IMR-90 (cell line): ENCODE results near the gene FSTL1. TPM values are rescaled to one million over a fixed set of nuclear protein-coding genes. Genes with fewer than 3 reads are reported as not detected.

Experiments
- ATAC-seq: fragments of 200-7000 bp; cut with Tn5 transposase; 2 replicates; pipeline ENCODE4 v1.9.1; 2020; ENCODE audit warnings: low read depth, mild to moderate bottlenecking, moderate library complexity
- BruUV-seq: library from RNA; stranded (reverse); fragments of 400-500 nt; replicated peaks from 2 replicates; lab custom pipeline; 2021; lab: Mats Ljungman, UMichigan
- CTCF ChIA-PET: fragments of 300-600 bp; formaldehyde crosslinking; extraction: SDS; loops from one replicate; lab custom pipeline; 2021; ENCODE audit warnings: antibody characterized with exemption; lab: Yijun Ruan, JAX
- POLR2A ChIA-PET: fragments of 300-600 bp; sonication (Branson Sonifier 250); formaldehyde crosslinking; loops from one replicate; lab custom pipeline; 2022; ENCODE audit warnings: antibody characterized with exemption; ENCODE audit not compliant: unreplicated experiment; lab: Charles Lee
- DNase-seq: peaks from one replicate; pipeline ENCODE4 v3.0.0; 2013
- H2AFZ ChIP-seq: replicated peaks from 2 replicates; pipeline ENCODE3; 2013; ENCODE audit warnings: low read length, mild to moderate bottlenecking; ENCODE audit not compliant: poor library complexity
- H2AK5ac ChIP-seq: 2 replicates; pipeline ENCODE4 v1.6.1; 2013; ENCODE audit warnings: low read depth, low read length, inconsistent platforms
- H2AK9ac ChIP-seq: replicated peaks from 2 replicates; pipeline ENCODE3; 2013; ENCODE audit warnings: mild to moderate bottlenecking, low read depth, low read length, moderate library complexity; ENCODE audit not compliant: poor library complexity
- H2BK120ac ChIP-seq: 2 replicates; pipeline ENCODE4 v1.6.1; 2013; ENCODE audit warnings: low read depth, low read length, inconsistent platforms
- H2BK15ac ChIP-seq: 3 replicates; pipeline ENCODE4 v1.6.1; 2013; ENCODE audit warnings: low read depth, low read length, inconsistent platforms
- H2BK20ac ChIP-seq: 2 replicates; pipeline ENCODE4 v1.6.1; 2013; ENCODE audit warnings: low read depth, mild to moderate bottlenecking, inconsistent platforms, low read length, moderate library complexity
- H2BK5ac ChIP-seq: 2 replicates; pipeline ENCODE4 v1.6.1; 2013; ENCODE audit warnings: mild to moderate bottlenecking, low read depth, low read length, inconsistent platforms; ENCODE audit not compliant: poor library complexity, severe bottlenecking
- H3K14ac ChIP-seq: replicated peaks from 2 replicates; pipeline ENCODE4 v1.6.1; 2013; ENCODE audit warnings: low read depth, low read length, inconsistent platforms
- H3K18ac ChIP-seq: 2 replicates; pipeline ENCODE4 v1.6.1; 2013; ENCODE audit warnings: low read depth, low read length, control low read depth
- H3K23ac ChIP-seq: 2 replicates; pipeline ENCODE4 v1.6.1; 2013; ENCODE audit warnings: low read depth, low read length, inconsistent platforms
- H3K27ac ChIP-seq: 2 replicates; pipeline ENCODE4 v1.5.1; 2013; ENCODE audit warnings: mild to moderate bottlenecking, control low read depth, low read length; ENCODE audit not compliant: insufficient read depth
- H3K27me3 ChIP-seq: 2 replicates; pipeline ENCODE4 v1.6.1; 2013; ENCODE audit warnings: low read length; ENCODE audit not compliant: control insufficient read depth, insufficient read depth
- H3K36me3 ChIP-seq: 2 replicates; pipeline ENCODE4 v1.6.1; 2013; ENCODE audit warnings: low read length, mixed read lengths; ENCODE audit not compliant: control insufficient read depth, insufficient read depth
- H3K4ac ChIP-seq: 2 replicates; pipeline ENCODE4 v1.6.1; 2013; ENCODE audit warnings: low read depth, low read length, inconsistent platforms
- H3K4me1 ChIP-seq: 2 replicates; pipeline ENCODE4 v1.6.1; 2013; ENCODE audit warnings: low read length, mixed read lengths; ENCODE audit not compliant: control insufficient read depth, insufficient read depth
- H3K4me2 ChIP-seq: 2 replicates; pipeline ENCODE4 v1.6.1; 2013; ENCODE audit warnings: low read depth, mild to moderate bottlenecking, control low read depth, low read length, moderate library complexity
- H3K4me3 ChIP-seq: 2 replicates; pipeline ENCODE4 v1.5.1; 2013; ENCODE audit warnings: low read depth, mild to moderate bottlenecking, control low read depth, low read length, moderate library complexity; ENCODE audit not compliant: insufficient read depth
- H3K56ac ChIP-seq: 2 replicates; pipeline ENCODE4 v1.6.1; 2013; ENCODE audit warnings: low read length, inconsistent platforms; ENCODE audit not compliant: insufficient read depth; ENCODE audit errors: extremely low read depth
- H3K79me1 ChIP-seq, 2 experiments: 2 replicates each; pipeline ENCODE4 v1.6.1; 2013; ENCODE audit warnings: low read length in 2 of 2, inconsistent platforms in 1 of 2, low read depth in 1 of 2
- H3K9ac ChIP-seq: 2 replicates; pipeline ENCODE4 v1.6.1; 2013; ENCODE audit warnings: low read depth, low read length, control low read depth
- H3K9me1 ChIP-seq: 2 replicates; pipeline ENCODE4 v1.6.1; 2013; ENCODE audit warnings: low read length, inconsistent platforms; ENCODE audit not compliant: insufficient read depth
- H3K9me3 ChIP-seq: 2 replicates; pipeline ENCODE4 v1.6.1; 2013; ENCODE audit warnings: low read length; ENCODE audit not compliant: control insufficient read depth, insufficient read depth
- H4K20me1 ChIP-seq: 2 replicates; pipeline ENCODE4 v1.6.1; 2013; ENCODE audit warnings: low read length, inconsistent platforms; ENCODE audit not compliant: insufficient read depth
- H4K5ac ChIP-seq: 2 replicates; pipeline ENCODE4 v1.6.1; 2013; ENCODE audit warnings: mild to moderate bottlenecking, low read depth, low read length, control low read depth
- H4K8ac ChIP-seq, 2 experiments: 2 replicates each; pipeline ENCODE4 v1.6.1; 2013; ENCODE audit warnings: low read depth in 2 of 2, low read length in 2 of 2, control low read depth in 1 of 2, inconsistent platforms in 1 of 2
- H4K91ac ChIP-seq: 2 replicates; pipeline ENCODE4 v1.6.1; 2013; ENCODE audit warnings: low read depth, low read length, inconsistent platforms; ENCODE audit not compliant: insufficient read depth
- BHLHE40 ChIP-seq: fragments of 150-350 bp; IDR thresholded peaks from 2 replicates; pipeline ENCODE4 v1.6.1; 2016; ENCODE audit warnings: mild to moderate bottlenecking, low read depth, low read length
- CEBPB ChIP-seq: IDR thresholded peaks from 2 replicates; pipeline ENCODE4 v1.6.1; 2012; ENCODE audit warnings: low read depth, low read length, improper control_type of control experiment
- ELK1 ChIP-seq: fragments of 150-350 bp; IDR thresholded peaks from 2 replicates; pipeline ENCODE4 v1.6.1; 2016; ENCODE audit warnings: low read depth, mild to moderate bottlenecking, low read length, moderate library complexity, borderline replicate concordance
- FOS ChIP-seq: fragments of 150-350 bp; IDR thresholded peaks from 2 replicates; pipeline ENCODE4 v1.6.1; 2016; ENCODE audit warnings: low read depth, low read length
- MAZ ChIP-seq: IDR thresholded peaks from 2 replicates; pipeline ENCODE4 v1.6.1; 2012; ENCODE audit warnings: low read depth, mild to moderate bottlenecking, low read length, improper control_type of control experiment, moderate library complexity, borderline replicate concordance
- POLR2A ChIP-seq: IDR thresholded peaks from 2 replicates; pipeline ENCODE4 v1.6.1; 2012; ENCODE audit warnings: mild to moderate bottlenecking, low read depth, low read length
- RAD21 ChIP-seq: IDR thresholded peaks from 2 replicates; pipeline ENCODE4 v1.6.1; 2012; ENCODE audit warnings: low read length, improper control_type of control experiment
- dilution Hi-C: fragments of 300-500 bp; cut with HindIII; formaldehyde crosslinking; loops from one replicate; pipeline ENCODE4 v1.14.3; 2018; ENCODE audit warnings: low sequenced_read_pairs; ENCODE audit not compliant: unreplicated experiment
- in situ Hi-C: fragments of 300-500 bp; cut with MboI; formaldehyde crosslinking; loops from 3 replicates; pipeline ENCODE4 v1.14.3; 2019; ENCODE audit warnings: low sequenced_read_pairs, inconsistent platforms, mixed read lengths
- intact Hi-C: fragments of 100-400 bp; cut with micrococcal nuclease; formaldehyde crosslinking; loops from 2 replicates; pipeline ENCODE4 v1.10.0; 2022
- polyA plus RNA-seq, 3 experiments: library from polyadenylated mRNA; depleted of rRNA; stranded (reverse); fragments of >200 nt; gene quantifications; 2 replicates each; pipeline ENCODE4 v1.2.3, GENCODE V29; 2012; ENCODE audit warnings: low replicate concordance in 1 of 3
- total RNA-seq: library from RNA; depleted of rRNA; stranded (reverse); fragments of >200 nt; gene quantifications from 2 replicates; pipeline ENCODE4 v1.2.3, GENCODE V29; 2012

Gene FSTL1
- total and polyA plus RNA-seq, 2 of the 4 experiments (the other 2 are of a cell fraction): 864 to 1,642 TPM

- ATAC-seq (no peak), DNase-seq (no peak)
- H3K4me3 ChIP-seq: no peak overlapping the region
- no peak overlapping the region for H3K27ac ChIP-seq
- ChIA-PET CTCF (no interaction called here), POLR2A (no interaction called here)
- no peak overlapping the region for H2BK5ac ChIP-seq
- H3K23ac ChIP-seq: no peak overlapping the region
- no peak overlapping the region for H4K91ac ChIP-seq
- BruUV-seq: no TSS peak
- H3K4me2 ChIP-seq: no peak overlapping the region
- peaks cover 2% of the 10 kb centered on the region; the same call in 1 of the 2 replicates for H3K9me1 ChIP-seq
- H4K20me1 ChIP-seq: 0 out of 2 replicates have a peak, but pooled peaks cover under 1% of the 10 kb centered on the region
- H3K9ac ChIP-seq: no peak overlapping the region
- in situ Hi-C loops: no loop called here
- H2AK9ac ChIP-seq: no peak overlapping the region
- dilution Hi-C loops: no loop called here
- no peak overlapping the region for H2BK20ac ChIP-seq
- H4K5ac ChIP-seq: no peak overlapping the region
- no peak overlapping the region for H3K4ac ChIP-seq
- no peak overlapping the region for H3K56ac ChIP-seq
- no peak overlapping the region for H2AFZ ChIP-seq
- TF ChIP-seq BHLHE40: no peak
- TF ChIP-seq POLR2A: no peak
- no peak for TF ChIP-seq RAD21
- no peak for TF ChIP-seq MAZ
- TF ChIP-seq FOS: no peak
- TF ChIP-seq ELK1: no peak
- TF ChIP-seq CEBPB: peak; percentile 80
- peaks cover 18% of the 10 kb centered on the region for H3K27me3 ChIP-seq
- H3K36me3 ChIP-seq: no peaks in the 10 kb centered on the region
- no peaks in the 10 kb centered on the region for H3K9me3 ChIP-seq
- H3K4me1 ChIP-seq: peaks cover 3% of the 10 kb centered on the region; the same call in 1 of the 2 replicates
- no peak overlapping the region for H2BK15ac ChIP-seq
- H3K14ac ChIP-seq: no peak overlapping the region
- H4K8ac ChIP-seq: no peak overlapping the region
- no peak overlapping the region for H2BK120ac ChIP-seq
- H3K18ac ChIP-seq: no peak overlapping the region
- intact Hi-C loops: no loop called here
- H2AK5ac ChIP-seq: no peak overlapping the region
- peaks cover under 1 to 10% of the 10 kb centered on the region in 2 experiments; a peak in 3 of 4 replicates for H3K79me1 ChIP-seq
Observed at GRCh38 chr3:120353463-120353862, 97.3 kb downstream of the FSTL1 start.
